H9 (cell line): Measurements from ENCODE around the gene BIN1. TPM values are rescaled to one million over a fixed set of nuclear protein-coding genes. Genes with fewer than 3 reads are reported as not detected.
"Not testable (repeated sequence)": the region's sequence is repeated elsewhere in the genome, so short reads cannot be mapped to it uniquely, and the experiment has no call there.

ENCODE experiments used
- DNase-seq: peaks from one replicate; pipeline ENCODE4 v3.0.0-alpha.2; 2017
- H2AFZ ChIP-seq: one replicate; pipeline ENCODE4 v1.6.1; 2013; ENCODE audit warnings: mild to moderate bottlenecking, low read length, control low read depth, moderate library complexity
- H2AK5ac ChIP-seq: 2 replicates; pipeline ENCODE4 v1.6.1; 2013; ENCODE audit warnings: low read length, control low read depth, mixed read lengths; ENCODE audit not compliant: insufficient read length
- H2BK120ac ChIP-seq: one replicate; pipeline ENCODE4 v1.6.1; 2013; ENCODE audit warnings: low read depth, mild to moderate bottlenecking, low read length, control low read depth, inconsistent platforms; ENCODE audit not compliant: poor library complexity, severe bottlenecking
- H2BK12ac ChIP-seq: 2 replicates; pipeline ENCODE4 v1.6.1; 2013; ENCODE audit warnings: low read length, control low read depth, mixed read lengths, low read depth; ENCODE audit not compliant: insufficient read length
- H2BK15ac ChIP-seq: 2 replicates; pipeline ENCODE4 v1.6.1; 2013; ENCODE audit warnings: low read depth, low read length, control low read depth
- H2BK20ac ChIP-seq: one replicate; pipeline ENCODE4 v1.6.1; 2013; ENCODE audit warnings: low read depth, mild to moderate bottlenecking, low read length, control low read depth, inconsistent platforms; ENCODE audit not compliant: poor library complexity, severe bottlenecking
- H2BK5ac ChIP-seq: 2 replicates; pipeline ENCODE4 v1.6.1; 2013; ENCODE audit warnings: low read length, control low read depth, mixed read lengths; ENCODE audit not compliant: insufficient read length
- H3K14ac ChIP-seq: 2 replicates; pipeline ENCODE4 v1.6.1; 2013; ENCODE audit warnings: low read length, control low read depth; ENCODE audit not compliant: insufficient read depth
- H3K18ac ChIP-seq: 2 replicates; pipeline ENCODE4 v1.6.1; 2013; ENCODE audit warnings: low read depth, mild to moderate bottlenecking, mixed read lengths, low read length, control low read depth; ENCODE audit not compliant: insufficient read length
- H3K23ac ChIP-seq: 2 replicates; pipeline ENCODE4 v1.6.1; 2013; ENCODE audit warnings: low read length, control low read depth, mixed read lengths, low read depth; ENCODE audit not compliant: insufficient read length
- H3K23me2 ChIP-seq: 2 replicates; pipeline ENCODE4 v1.6.1; 2013; ENCODE audit warnings: low read depth, mild to moderate bottlenecking, mixed read lengths, low read length, control low read depth; ENCODE audit not compliant: insufficient read length, poor library complexity, severe bottlenecking
- H3K27ac ChIP-seq: 2 replicates; pipeline ENCODE4 v1.5.1; 2013; ENCODE audit warnings: low read length, control low read depth, mixed read lengths, low read depth; ENCODE audit not compliant: insufficient read length
- H3K27me3 ChIP-seq: 2 replicates; pipeline ENCODE4 v1.6.1; 2013; ENCODE audit warnings: low read length, control low read depth, inconsistent platforms; ENCODE audit not compliant: insufficient read depth
- H3K4ac ChIP-seq: 2 replicates; pipeline ENCODE4 v1.6.1; 2013; ENCODE audit warnings: low read depth, mild to moderate bottlenecking, control low read depth, inconsistent platforms, low read length, moderate library complexity
- H3K4me1 ChIP-seq: 2 replicates; pipeline ENCODE4 v1.6.1; 2013; ENCODE audit warnings: low read length, control low read depth, inconsistent platforms; ENCODE audit not compliant: insufficient read depth
- H3K4me2 ChIP-seq: 2 replicates; pipeline ENCODE4 v1.6.1; 2013; ENCODE audit warnings: low read length, control low read depth, mixed read lengths; ENCODE audit not compliant: insufficient read length, insufficient read depth
- H3K56ac ChIP-seq: 2 replicates; pipeline ENCODE4 v1.6.1; 2013; ENCODE audit warnings: low read depth, mild to moderate bottlenecking, mixed read lengths, low read length, control low read depth; ENCODE audit not compliant: insufficient read length
- H3K79me1 ChIP-seq: 2 replicates; pipeline ENCODE4 v1.6.1; 2013; ENCODE audit warnings: low read depth, mild to moderate bottlenecking, moderate library complexity, low read length, control low read depth, inconsistent platforms; ENCODE audit not compliant: insufficient read depth, poor library complexity, severe bottlenecking
- H3K79me2 ChIP-seq: 2 replicates; pipeline ENCODE4 v1.6.1; 2013; ENCODE audit warnings: low read length, control low read depth, inconsistent platforms; ENCODE audit not compliant: insufficient read depth
- H3K9ac ChIP-seq: 2 replicates; pipeline ENCODE4 v1.6.1; 2013; ENCODE audit warnings: low read length, control low read depth, mixed read lengths; ENCODE audit not compliant: insufficient read length; ENCODE audit errors: extremely low read depth
- H3K9me3 ChIP-seq: one replicate; pipeline ENCODE4 v1.6.1; 2013; ENCODE audit warnings: low read depth, low read length, inconsistent platforms; ENCODE audit not compliant: control insufficient read depth
- H3T11ph ChIP-seq: one replicate; pipeline ENCODE4 v1.6.1; 2013; ENCODE audit warnings: mild to moderate bottlenecking, low read length, control low read depth, inconsistent platforms
- H4K20me1 ChIP-seq: one replicate; pipeline ENCODE4 v1.6.1; 2013; ENCODE audit not compliant: control insufficient read depth, insufficient read length, insufficient read depth
- H4K5ac ChIP-seq: 2 replicates; pipeline ENCODE4 v1.6.1; 2013; ENCODE audit warnings: low read depth, mild to moderate bottlenecking, mixed read lengths, low read length, control low read depth; ENCODE audit not compliant: insufficient read length
- H4K8ac ChIP-seq: replicated peaks from 2 replicates; pipeline ENCODE4 v1.6.1; 2013; ENCODE audit warnings: low read length, control low read depth, mixed read lengths, low read depth; ENCODE audit not compliant: insufficient read length
- H4K91ac ChIP-seq: 2 replicates; pipeline ENCODE4 v1.6.1; 2013; ENCODE audit warnings: low read depth, mild to moderate bottlenecking, moderate library complexity, mixed read lengths, low read length, control low read depth; ENCODE audit not compliant: insufficient read length
- H3K27ac Mint-ChIP-seq, 3 experiments: 2 replicates in 2 of 3; 3 replicates in 1 of 3; pipeline ENCODE4 v1.8.0; 2020 to 2021; ENCODE audit warnings: mixed read lengths in 3 of 3, mild to moderate bottlenecking in 1 of 3, moderate library complexity in 1 of 3
- H3K27me3 Mint-ChIP-seq: 2 replicates; pipeline ENCODE4 v1.8.0; 2021; ENCODE audit warnings: low read depth, mild to moderate bottlenecking, moderate library complexity, mixed read lengths
- H3K36me3 Mint-ChIP-seq, 3 experiments: 2 replicates in 2 of 3; 3 replicates in 1 of 3; pipeline ENCODE4 v1.8.0; 2020 to 2021; ENCODE audit warnings: low read depth in 3 of 3, mixed read lengths in 3 of 3; ENCODE audit not compliant: insufficient read depth in 1 of 3
- H3K4me1 Mint-ChIP-seq, 2 experiments: 2 replicates each; pipeline ENCODE4 v1.8.0; 2020; ENCODE audit warnings: mixed read lengths in 2 of 2
- H3K4me3 Mint-ChIP-seq, 2 experiments: 2 replicates in 1 of 2; 3 replicates in 1 of 2; pipeline ENCODE4 v1.8.0; 2020 to 2021; ENCODE audit warnings: mild to moderate bottlenecking in 2 of 2, mixed read lengths in 2 of 2, moderate library complexity in 1 of 2
- H3K9me3 Mint-ChIP-seq, 2 experiments: 2 replicates in 1 of 2; 3 replicates in 1 of 2; pipeline ENCODE4 v1.8.0; 2020; ENCODE audit warnings: mild to moderate bottlenecking in 2 of 2, mixed read lengths in 2 of 2, moderate library complexity in 1 of 2
- WGBS: extraction: QIAGEN DNeasy Blood & Tissue Kit; methylation state at CpG from one replicate; pipeline ENCODE4 v1.1.7; 2013; ENCODE audit warnings: missing lambda C conversion rate, low lambda C conversion rate, mixed read lengths; ENCODE audit not compliant: insufficient read length; ENCODE audit errors: extremely low coverage; 5-methylcytosine and 5-hydroxymethylcytosine counted together
- total RNA-seq: library from RNA; stranded (reverse); gene quantifications from 2 replicates; pipeline ENCODE4 v1.2.1, GENCODE V29; 2021
- TF ChIP-seq, protein P1 (sequence below): fragments of 200-600 bp; sonication (generic); conservative IDR thresholded peaks from 3 replicates; pipeline ENCODE4 v1.8.0; 2021; ENCODE audit warnings: antibody characterized with exemption, mild to moderate bottlenecking

BIN1 gene
- total RNA-seq, 1 experiment from 2014 or later: 32.0 TPM

DNA sequence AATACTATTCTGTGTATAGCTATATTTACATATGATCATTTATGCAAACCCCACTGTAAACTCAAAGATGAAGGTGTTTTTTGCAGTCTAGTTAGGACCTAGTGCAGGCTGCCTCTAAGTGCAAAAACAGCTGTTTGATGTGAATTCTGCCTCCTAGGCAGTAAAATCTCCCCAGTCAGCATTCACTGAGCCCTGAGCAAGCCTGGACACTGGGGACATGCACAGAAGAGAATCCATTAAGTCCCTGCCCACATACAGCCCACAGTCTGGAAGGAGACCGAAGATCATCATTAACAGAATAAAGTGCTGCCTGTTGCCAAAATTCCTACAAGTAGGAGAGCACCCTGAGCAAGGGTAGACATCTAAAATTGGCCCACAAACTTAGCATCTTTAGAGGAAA, 14.4 kb upstream of the BIN1 start:
- H4K91ac ChIP-seq: no peak overlapping the region
- Mint-ChIP-seq H3K4me3 (no peak overlapping the region; a peak in 1 of 5 replicates), H3K36me3 (peaks cover 13 to 25% (median 19%) of the 10 kb centered on the region in 3 experiments), H3K4me1 (no peaks in the 10 kb centered on the region), H3K27me3 (peaks cover 12% of the 10 kb centered on the region), H3K9me3 (peaks cover 30 to 40% of the 10 kb centered on the region in 2 experiments), H3K27ac (no peak overlapping the region)
- no peaks in the 10 kb centered on the region for H3K27me3 ChIP-seq
- DNase-seq: no peak
- H3K56ac ChIP-seq: no peak overlapping the region
- TF ChIP-seq, protein P1, sequence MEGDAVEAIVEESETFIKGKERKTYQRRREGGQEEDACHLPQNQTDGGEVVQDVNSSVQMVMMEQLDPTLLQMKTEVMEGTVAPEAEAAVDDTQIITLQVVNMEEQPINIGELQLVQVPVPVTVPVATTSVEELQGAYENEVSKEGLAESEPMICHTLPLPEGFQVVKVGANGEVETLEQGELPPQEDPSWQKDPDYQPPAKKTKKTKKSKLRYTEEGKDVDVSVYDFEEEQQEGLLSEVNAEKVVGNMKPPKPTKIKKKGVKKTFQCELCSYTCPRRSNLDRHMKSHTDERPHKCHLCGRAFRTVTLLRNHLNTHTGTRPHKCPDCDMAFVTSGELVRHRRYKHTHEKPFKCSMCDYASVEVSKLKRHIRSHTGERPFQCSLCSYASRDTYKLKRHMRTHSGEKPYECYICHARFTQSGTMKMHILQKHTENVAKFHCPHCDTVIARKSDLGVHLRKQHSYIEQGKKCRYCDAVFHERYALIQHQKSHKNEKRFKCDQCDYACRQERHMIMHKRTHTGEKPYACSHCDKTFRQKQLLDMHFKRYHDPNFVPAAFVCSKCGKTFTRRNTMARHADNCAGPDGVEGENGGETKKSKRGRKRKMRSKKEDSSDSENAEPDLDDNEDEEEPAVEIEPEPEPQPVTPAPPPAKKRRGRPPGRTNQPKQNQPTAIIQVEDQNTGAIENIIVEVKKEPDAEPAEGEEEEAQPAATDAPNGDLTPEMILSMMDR: no peak
- no peak overlapping the region for H2BK120ac ChIP-seq
- H2BK5ac ChIP-seq: no peak overlapping the region
- no peak overlapping the region for H2BK12ac ChIP-seq
- no peaks in the 10 kb centered on the region for H3K4me1 ChIP-seq
- no peak overlapping the region for H2AFZ ChIP-seq
- H3K14ac ChIP-seq: no peak overlapping the region
- H3K23me2 ChIP-seq: no peaks in the 10 kb centered on the region
- peaks cover 5% of the 10 kb centered on the region for H3K9me3 ChIP-seq
- H4K5ac ChIP-seq: no peak overlapping the region
- WGBS: no CpG with 5 or more reads among the region's 1 CpG
- no peak overlapping the region for H2BK20ac ChIP-seq
- H4K20me1 ChIP-seq: no peaks in the 10 kb centered on the region
- no peaks in the 10 kb centered on the region for H3K79me1 ChIP-seq
- no peak overlapping the region for H3K4me2 ChIP-seq
- no peak overlapping the region for H3K27ac ChIP-seq
- no peak overlapping the region for H3K23ac ChIP-seq
- no peak overlapping the region for H3K4ac ChIP-seq
- no peak overlapping the region for H3K9ac ChIP-seq
- H3T11ph ChIP-seq: no peak overlapping the region
- H2AK5ac ChIP-seq: no peak overlapping the region
- no peaks in the 10 kb centered on the region for H3K79me2 ChIP-seq
- H4K8ac ChIP-seq: no peak overlapping the region
- no peak overlapping the region for H3K18ac ChIP-seq
- H2BK15ac ChIP-seq: no peak overlapping the region

DNA sequence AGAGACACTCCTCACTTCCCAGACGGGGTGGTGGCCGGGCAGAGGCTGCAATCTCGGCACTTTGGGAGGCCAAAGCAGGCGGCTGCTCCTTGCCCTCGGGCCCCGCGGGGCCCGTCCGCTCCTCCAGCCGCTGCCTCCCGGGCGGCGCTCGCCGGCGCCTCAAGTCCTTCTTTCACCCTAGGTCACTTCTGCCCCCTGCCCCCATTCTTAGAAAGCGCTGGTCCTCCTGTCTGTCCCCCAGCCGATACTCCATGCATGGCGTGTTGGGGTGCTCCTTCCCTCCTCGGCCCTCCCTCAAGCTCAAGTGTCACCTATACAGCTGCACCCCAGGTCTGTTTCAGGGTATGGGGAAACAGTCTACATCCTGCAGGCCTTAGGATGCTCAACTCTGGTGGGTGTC, 13.5 kb upstream of the BIN1 start:
- H4K91ac ChIP-seq, H3K4me1 ChIP-seq, H3K18ac ChIP-seq, H2BK120ac ChIP-seq, H3K27ac Mint-ChIP-seq, H3K23me2 ChIP-seq, H4K5ac ChIP-seq, DNase-seq, H4K20me1 ChIP-seq, H3K56ac ChIP-seq, H4K8ac ChIP-seq, H2BK20ac ChIP-seq, H3K79me1 ChIP-seq, H3K4ac ChIP-seq, H3K27ac ChIP-seq, H3K14ac ChIP-seq, H3T11ph ChIP-seq, H3K4me1 Mint-ChIP-seq, H3K9me3 ChIP-seq, H3K4me2 ChIP-seq, H3K9ac ChIP-seq, H3K4me3 Mint-ChIP-seq, H2BK12ac ChIP-seq, H3K23ac ChIP-seq, H2BK5ac ChIP-seq, H2AK5ac ChIP-seq, H2AFZ ChIP-seq, H2BK15ac ChIP-seq, H3K79me2 ChIP-seq, H3K27me3 ChIP-seq: not testable (repeated sequence)
- Mint-ChIP-seq H3K36me3 (peaks cover 13 to 25% (median 19%) of the 10 kb centered on the region in 3 experiments), H3K9me3 (peaks cover 30 to 40% of the 10 kb centered on the region in 2 experiments), H3K27me3 (peaks cover 12% of the 10 kb centered on the region)
- no CpG with 5 or more reads among the region's 20 CpGs for WGBS
